Measurements from ENCODE around the gene LHFPL3. TPM values are rescaled to one million over a fixed set of nuclear protein-coding genes. Genes with fewer than 3 reads are reported as not detected.

LHFPL3 gene
- total and polyA plus RNA-seq, 2 of the 13 experiments (the other 11 are each of a cell fraction or from before 2014, with no cell fraction given) = not detected

DNA sequence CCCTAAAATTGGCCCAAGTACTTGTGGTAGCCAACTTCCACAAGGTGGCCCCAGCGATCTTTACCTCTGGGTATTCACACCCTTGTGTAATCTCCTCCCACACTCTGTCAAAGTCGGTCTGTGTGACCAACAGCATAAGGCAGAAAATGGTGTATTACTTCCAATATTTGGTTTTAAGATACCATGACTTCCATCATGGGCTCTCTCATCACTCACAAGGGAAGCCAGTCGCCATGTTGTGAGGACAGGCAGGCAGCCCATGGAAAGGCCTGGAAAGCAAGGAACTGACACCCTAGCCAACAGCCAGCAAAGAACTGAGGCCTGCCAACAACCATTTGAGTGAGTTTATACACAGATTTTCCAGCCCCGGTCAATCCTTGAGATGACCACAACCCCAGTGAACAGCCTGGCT, 594.6 kb downstream of the LHFPL3 start (continued):
- TF ChIP-seq ZNF34 (CRISPR knock-in tag; IDR thresholded peaks at IDR 0.05; ENCODE audit: borderline replicate concordance) = no peak
- no peak for TF ChIP-seq PAF1 (CRISPR knock-in tag; IDR thresholded peaks at IDR 0.05)
- no peak for TF ChIP-seq ZNF260 (CRISPR knock-in tag; IDR thresholded peaks at IDR 0.05; ENCODE audit: borderline replicate concordance, low read depth)
- TF ChIP-seq NFYC (CRISPR knock-in tag; IDR thresholded peaks at IDR 0.05) = no peak
- no peak for TF ChIP-seq NFIB (CRISPR knock-in tag; IDR thresholded peaks at IDR 0.05; ENCODE audit: borderline replicate concordance)
- TF ChIP-seq, protein P1, sequence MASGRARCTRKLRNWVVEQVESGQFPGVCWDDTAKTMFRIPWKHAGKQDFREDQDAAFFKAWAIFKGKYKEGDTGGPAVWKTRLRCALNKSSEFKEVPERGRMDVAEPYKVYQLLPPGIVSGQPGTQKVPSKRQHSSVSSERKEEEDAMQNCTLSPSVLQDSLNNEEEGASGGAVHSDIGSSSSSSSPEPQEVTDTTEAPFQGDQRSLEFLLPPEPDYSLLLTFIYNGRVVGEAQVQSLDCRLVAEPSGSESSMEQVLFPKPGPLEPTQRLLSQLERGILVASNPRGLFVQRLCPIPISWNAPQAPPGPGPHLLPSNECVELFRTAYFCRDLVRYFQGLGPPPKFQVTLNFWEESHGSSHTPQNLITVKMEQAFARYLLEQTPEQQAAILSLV (CRISPR knock-in tag; IDR thresholded peaks at IDR 0.05; ENCODE audit: borderline replicate concordance) = no peak
- TF ChIP-seq, protein P2, sequence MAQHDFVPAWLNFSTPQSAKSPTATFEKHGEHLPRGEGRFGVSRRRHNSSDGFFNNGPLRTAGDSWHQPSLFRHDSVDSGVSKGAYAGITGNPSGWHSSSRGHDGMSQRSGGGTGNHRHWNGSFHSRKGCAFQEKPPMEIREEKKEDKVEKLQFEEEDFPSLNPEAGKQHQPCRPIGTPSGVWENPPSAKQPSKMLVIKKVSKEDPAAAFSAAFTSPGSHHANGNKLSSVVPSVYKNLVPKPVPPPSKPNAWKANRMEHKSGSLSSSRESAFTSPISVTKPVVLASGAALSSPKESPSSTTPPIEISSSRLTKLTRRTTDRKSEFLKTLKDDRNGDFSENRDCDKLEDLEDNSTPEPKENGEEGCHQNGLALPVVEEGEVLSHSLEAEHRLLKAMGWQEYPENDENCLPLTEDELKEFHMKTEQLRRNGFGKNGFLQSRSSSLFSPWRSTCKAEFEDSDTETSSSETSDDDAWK (CRISPR knock-in tag; IDR thresholded peaks at IDR 0.05) = no peak
- TF ChIP-seq, protein P3, sequence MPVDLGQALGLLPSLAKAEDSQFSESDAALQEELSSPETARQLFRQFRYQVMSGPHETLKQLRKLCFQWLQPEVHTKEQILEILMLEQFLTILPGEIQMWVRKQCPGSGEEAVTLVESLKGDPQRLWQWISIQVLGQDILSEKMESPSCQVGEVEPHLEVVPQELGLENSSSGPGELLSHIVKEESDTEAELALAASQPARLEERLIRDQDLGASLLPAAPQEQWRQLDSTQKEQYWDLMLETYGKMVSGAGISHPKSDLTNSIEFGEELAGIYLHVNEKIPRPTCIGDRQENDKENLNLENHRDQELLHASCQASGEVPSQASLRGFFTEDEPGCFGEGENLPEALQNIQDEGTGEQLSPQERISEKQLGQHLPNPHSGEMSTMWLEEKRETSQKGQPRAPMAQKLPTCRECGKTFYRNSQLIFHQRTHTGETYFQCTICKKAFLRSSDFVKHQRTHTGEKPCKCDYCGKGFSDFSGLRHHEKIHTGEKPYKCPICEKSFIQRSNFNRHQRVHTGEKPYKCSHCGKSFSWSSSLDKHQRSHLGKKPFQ (CRISPR knock-in tag; IDR thresholded peaks at IDR 0.05; ENCODE audit: insufficient replicate concordance) = peak; percentile 87
- TF ChIP-seq, protein P4, sequence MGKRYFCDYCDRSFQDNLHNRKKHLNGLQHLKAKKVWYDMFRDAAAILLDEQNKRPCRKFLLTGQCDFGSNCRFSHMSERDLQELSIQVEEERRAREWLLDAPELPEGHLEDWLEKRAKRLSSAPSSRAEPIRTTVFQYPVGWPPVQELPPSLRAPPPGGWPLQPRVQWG (CRISPR knock-in tag; IDR thresholded peaks at IDR 0.05; ENCODE audit: borderline replicate concordance, low read depth) = no peak
- no peak for TF ChIP-seq SIX4 (CRISPR knock-in tag; IDR thresholded peaks at IDR 0.05)
- TF ChIP-seq SMAD3 (CRISPR knock-in tag; IDR thresholded peaks at IDR 0.05) = 0 out of 2 replicates have a peak, but pooled peaks have one; percentile 64
- TF ChIP-seq, protein P5, sequence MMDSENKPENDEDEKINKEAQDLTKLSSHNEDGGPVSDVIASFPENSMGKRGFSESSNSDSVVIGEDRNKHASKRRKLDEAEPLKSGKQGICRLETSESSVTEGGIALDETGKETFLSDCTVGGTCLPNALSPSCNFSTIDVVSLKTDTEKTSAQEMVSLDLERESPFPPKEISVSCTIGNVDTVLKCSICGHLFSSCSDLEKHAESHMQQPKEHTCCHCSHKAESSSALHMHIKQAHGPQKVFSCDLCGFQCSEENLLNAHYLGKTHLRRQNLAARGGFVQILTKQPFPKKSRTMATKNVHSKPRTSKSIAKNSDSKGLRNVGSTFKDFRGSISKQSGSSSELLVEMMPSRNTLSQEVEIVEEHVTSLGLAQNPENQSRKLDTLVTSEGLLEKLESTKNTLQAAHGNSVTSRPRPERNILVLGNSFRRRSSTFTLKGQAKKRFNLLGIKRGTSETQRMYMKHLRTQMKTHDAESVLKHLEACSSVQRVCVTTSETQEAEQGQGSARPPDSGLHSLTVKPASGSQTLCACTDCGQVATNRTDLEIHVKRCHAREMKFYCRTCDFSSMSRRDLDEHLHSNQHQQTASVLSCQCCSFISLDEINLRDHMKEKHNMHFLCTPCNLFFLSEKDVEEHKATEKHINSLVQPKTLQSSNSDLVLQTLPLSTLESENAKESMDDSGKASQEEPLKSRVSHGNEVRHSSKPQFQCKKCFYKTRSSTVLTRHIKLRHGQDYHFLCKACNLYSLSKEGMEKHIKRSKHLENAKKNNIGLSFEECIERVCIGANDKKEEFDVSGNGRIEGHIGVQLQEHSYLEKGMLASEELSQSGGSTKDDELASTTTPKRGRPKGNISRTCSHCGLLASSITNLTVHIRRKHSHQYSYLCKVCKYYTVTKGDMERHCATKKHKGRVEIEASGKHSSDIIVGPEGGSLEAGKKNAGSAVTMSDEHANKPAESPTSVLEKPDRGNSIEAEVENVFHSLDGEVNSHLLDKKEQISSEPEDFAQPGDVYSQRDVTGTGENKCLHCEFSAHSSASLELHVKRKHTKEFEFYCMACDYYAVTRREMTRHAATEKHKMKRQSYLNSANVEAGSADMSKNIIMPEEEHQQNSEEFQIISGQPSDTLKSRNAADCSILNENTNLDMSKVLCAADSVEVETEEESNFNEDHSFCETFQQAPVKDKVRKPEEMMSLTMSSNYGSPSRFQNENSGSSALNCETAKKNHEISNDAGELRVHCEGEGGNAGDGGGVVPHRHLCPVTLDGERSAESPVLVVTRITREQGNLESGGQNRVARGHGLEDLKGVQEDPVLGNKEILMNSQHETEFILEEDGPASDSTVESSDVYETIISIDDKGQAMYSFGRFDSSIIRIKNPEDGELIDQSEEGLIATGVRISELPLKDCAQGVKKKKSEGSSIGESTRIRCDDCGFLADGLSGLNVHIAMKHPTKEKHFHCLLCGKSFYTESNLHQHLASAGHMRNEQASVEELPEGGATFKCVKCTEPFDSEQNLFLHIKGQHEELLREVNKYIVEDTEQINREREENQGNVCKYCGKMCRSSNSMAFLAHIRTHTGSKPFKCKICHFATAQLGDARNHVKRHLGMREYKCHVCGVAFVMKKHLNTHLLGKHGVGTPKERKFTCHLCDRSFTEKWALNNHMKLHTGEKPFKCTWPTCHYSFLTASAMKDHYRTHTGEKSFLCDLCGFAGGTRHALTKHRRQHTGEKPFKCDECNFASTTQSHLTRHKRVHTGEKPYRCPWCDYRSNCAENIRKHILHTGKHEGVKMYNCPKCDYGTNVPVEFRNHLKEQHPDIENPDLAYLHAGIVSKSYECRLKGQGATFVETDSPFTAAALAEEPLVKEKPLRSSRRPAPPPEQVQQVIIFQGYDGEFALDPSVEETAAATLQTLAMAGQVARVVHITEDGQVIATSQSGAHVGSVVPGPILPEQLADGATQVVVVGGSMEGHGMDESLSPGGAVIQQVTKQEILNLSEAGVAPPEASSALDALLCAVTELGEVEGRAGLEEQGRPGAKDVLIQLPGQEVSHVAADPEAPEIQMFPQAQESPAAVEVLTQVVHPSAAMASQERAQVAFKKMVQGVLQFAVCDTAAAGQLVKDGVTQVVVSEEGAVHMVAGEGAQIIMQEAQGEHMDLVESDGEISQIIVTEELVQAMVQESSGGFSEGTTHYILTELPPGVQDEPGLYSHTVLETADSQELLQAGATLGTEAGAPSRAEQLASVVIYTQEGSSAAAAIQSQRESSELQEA (CRISPR knock-in tag; IDR thresholded peaks at IDR 0.05; ENCODE audit: not compliant biosample characterization) = no peak
- 0 out of 2 replicates have a peak, but pooled peaks have one; percentile 40 for TF ChIP-seq MIER3 (CRISPR knock-in tag; IDR thresholded peaks at IDR 0.05; ENCODE audit: borderline replicate concordance)
- TF ChIP-seq ASH2L (IDR thresholded peaks at IDR 0.05; ENCODE audit: insufficient read length, low read depth, low read length) = no peak
- TF ChIP-seq ZNF101 (CRISPR knock-in tag; IDR thresholded peaks at IDR 0.05; ENCODE audit: borderline replicate concordance, low read depth) = no peak
- no peak for TF ChIP-seq ZFP62 (CRISPR knock-in tag; IDR thresholded peaks at IDR 0.05)
- no peak for TF ChIP-seq NCOA5 (CRISPR knock-in tag; IDR thresholded peaks at IDR 0.05)
- TF ChIP-seq MAFF (IDR thresholded peaks at IDR 0.05; ENCODE audit: low read depth, low read length) = no peak
